HG03196 (cell line): ENCODE data around the gene P2RY11.

Experiments used
- ATAC-seq: cut with Tn5 transposase; IDR thresholded peaks from one replicate; pipeline ENCODE4 v1.9.1; 2021; ENCODE audit not compliant: unreplicated experiment

Gene P2RY11

GRCh38 chr19:10112895-10113591 is 1.6 kb downstream of the P2RY11 start:
- no peak for ATAC-seq

GRCh38 chr19:10113592-10113963 is 2.1 kb downstream of the P2RY11 start:
- no peak for ATAC-seq

- no peak for ATAC-seq
These were observed 2.6 kb downstream of the P2RY11 start for GRCh38 chr19:10113964-10114650.

- ATAC-seq: no peak
These were observed 3.3 kb downstream of the P2RY11 start for GRCh38 chr19:10114651-10115391.

GRCh38 chr19:10115392-10116084 is 4.0 kb downstream of the P2RY11 start:
- ATAC-seq: no peak

- ATAC-seq: no peak
These were observed 4.8 kb downstream of the P2RY11 start for GRCh38 chr19:10116085-10116865.

GRCh38 chr19:10116866-10117616 is 5.5 kb downstream of the P2RY11 start:
- no peak for ATAC-seq

- ATAC-seq: no peak
These were observed 7.5 kb downstream of the P2RY11 start for GRCh38 chr19:10118960-10119359.

GRCh38 chr19:10120538-10121189 is 9.2 kb downstream of the P2RY11 start:
- ATAC-seq: no peak

- ATAC-seq: no peak
These were observed 10.6 kb downstream of the P2RY11 start for GRCh38 chr19:10122045-10122444.

- no peak for ATAC-seq
These were observed 12.9 kb downstream of the P2RY11 start for GRCh38 chr19:10124429-10124828.

- ATAC-seq: no peak
These were observed 14.7 kb downstream of the P2RY11 start for GRCh38 chr19:10126213-10126639.

- no peak for ATAC-seq
These were observed 21.4 kb downstream of the P2RY11 start for GRCh38 chr19:10132905-10133304.

GRCh38 chr19:10133596-10133995 is 22.1 kb downstream of the P2RY11 start:
- ATAC-seq: no peak

- ATAC-seq: no peak
These were observed 22.5 kb downstream of the P2RY11 start for GRCh38 chr19:10134040-10134439.

- no peak for ATAC-seq
These were observed 24.2 kb downstream of the P2RY11 start for GRCh38 chr19:10135551-10136334.

GRCh38 chr19:10136936-10137335 is 25.4 kb downstream of the P2RY11 start:
- ATAC-seq: no peak
